HG03175 (cell line): ENCODE measurements around the gene SHISAL2B.
"Not testable (repeated sequence)": the region's sequence is repeated elsewhere in the genome, so short reads cannot be mapped to it uniquely, and the experiment has no call there.

Experiments
- ATAC-seq: cut with Tn5 transposase; IDR thresholded peaks from one replicate; pipeline ENCODE4 v1.9.1; 2021; ENCODE audit warnings: mild to moderate bottlenecking, moderate library complexity; ENCODE audit not compliant: unreplicated experiment

The SHISAL2B gene

GRCh38 chr5:64690417-64691151 lies at the start of gene SHISAL2B:
Gene SHISAL2B, plus strand, starts transcription at chr5:64690503. Its CDS starts 121 bp downstream, at chr5:64690624.
- ATAC-seq, result no peak

- ATAC-seq, result no peak
Observed at GRCh38 chr5:64644831-64645230, 45.5 kb upstream of the SHISAL2B start.

- no peak for ATAC-seq
Observed at GRCh38 chr5:64646169-64646568, 44.1 kb upstream of the SHISAL2B start.

- no peak for ATAC-seq
Observed at GRCh38 chr5:64649512-64649911, 40.8 kb upstream of the SHISAL2B start.

- no peak for ATAC-seq
Observed at GRCh38 chr5:64653766-64654560, 36.3 kb upstream of the SHISAL2B start.

GRCh38 chr5:64654561-64654938 lies 35.8 kb upstream of the SHISAL2B start:
- no peak for ATAC-seq

- ATAC-seq, result no peak
Observed at GRCh38 chr5:64655596-64655995, 34.7 kb upstream of the SHISAL2B start.

- ATAC-seq, result no peak
Observed at GRCh38 chr5:64659289-64659688, 31.0 kb upstream of the SHISAL2B start.

- not testable (repeated sequence) for ATAC-seq
Observed at GRCh38 chr5:64663181-64663580, 27.1 kb upstream of the SHISAL2B start.

GRCh38 chr5:64665243-64665642 lies 25.1 kb upstream of the SHISAL2B start:
- ATAC-seq, result no peak

- no peak for ATAC-seq
Observed at GRCh38 chr5:64666078-64666477, 24.2 kb upstream of the SHISAL2B start.

GRCh38 chr5:64667068-64667467 lies 23.2 kb upstream of the SHISAL2B start:
- ATAC-seq, result no peak

- no peak for ATAC-seq
Observed at GRCh38 chr5:64670277-64670676, 20.0 kb upstream of the SHISAL2B start.

GRCh38 chr5:64671678-64672077 lies 18.6 kb upstream of the SHISAL2B start:
- ATAC-seq, result no peak

GRCh38 chr5:64678374-64678773 lies 11.9 kb upstream of the SHISAL2B start:
- ATAC-seq, result no peak

- ATAC-seq, result no peak
Observed at GRCh38 chr5:64680289-64680688, 10.0 kb upstream of the SHISAL2B start.

GRCh38 chr5:64682608-64683007 lies 7.7 kb upstream of the SHISAL2B start:
- ATAC-seq, result no peak

- no peak for ATAC-seq
Observed at GRCh38 chr5:64685866-64686265, 4.4 kb upstream of the SHISAL2B start.

- ATAC-seq, result no peak
Observed at GRCh38 chr5:64688391-64688790, 1.9 kb upstream of the SHISAL2B start.

GRCh38 chr5:64688965-64689364 lies 1.3 kb upstream of the SHISAL2B start:
- ATAC-seq, result no peak

GRCh38 chr5:64690104-64690416 lies 243 bp upstream of the SHISAL2B start:
- ATAC-seq, result no peak

- ATAC-seq, result no peak
Observed at GRCh38 chr5:64691291-64691690, 988 bp downstream of the SHISAL2B start.
